A673 (cell line): ENCODE results near the gene TSPAN13.

Experiments used
- EZH2 ChIP-seq: fragments of 200-600 bp; sonication (generic); IDR thresholded peaks from 2 replicates; pipeline ENCODE4 v1.6.1; 2017; ENCODE audit warnings: borderline replicate concordance, low read depth, mild to moderate bottlenecking, mixed read lengths, antibody characterized with exemption, low read length; ENCODE audit not compliant: poor library complexity, severe bottlenecking
- TF ChIP-seq, protein P1 (sequence below): fragments of 300-800, 200-600 bp; sonication (generic); conservative IDR thresholded peaks from 2 replicates; pipeline ENCODE4 v1.5.1; 2017; ENCODE audit warnings: low read depth, mild to moderate bottlenecking, antibody characterized with exemption, low read length, moderate library complexity, mixed read lengths

DNA sequence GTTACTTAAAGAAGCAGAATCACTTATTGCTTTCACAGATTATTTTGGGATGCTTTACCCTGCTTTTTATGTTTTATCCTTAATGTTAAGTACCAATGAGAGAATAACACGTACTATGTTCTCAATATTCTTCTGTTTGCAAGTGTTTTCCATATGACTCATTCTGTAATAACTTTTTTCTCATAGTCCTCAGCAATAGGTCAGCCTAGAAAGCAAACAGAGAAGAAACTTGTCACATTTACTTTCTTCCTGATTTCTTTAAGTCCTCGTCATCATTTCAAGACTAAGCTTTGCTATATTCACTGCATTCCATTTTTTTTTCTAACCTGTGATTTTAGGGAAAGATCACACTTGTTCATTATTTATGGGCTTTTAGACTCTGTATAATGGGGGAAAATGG, 58.0 kb downstream of the TSPAN13 start:
- TF ChIP-seq, protein P1, sequence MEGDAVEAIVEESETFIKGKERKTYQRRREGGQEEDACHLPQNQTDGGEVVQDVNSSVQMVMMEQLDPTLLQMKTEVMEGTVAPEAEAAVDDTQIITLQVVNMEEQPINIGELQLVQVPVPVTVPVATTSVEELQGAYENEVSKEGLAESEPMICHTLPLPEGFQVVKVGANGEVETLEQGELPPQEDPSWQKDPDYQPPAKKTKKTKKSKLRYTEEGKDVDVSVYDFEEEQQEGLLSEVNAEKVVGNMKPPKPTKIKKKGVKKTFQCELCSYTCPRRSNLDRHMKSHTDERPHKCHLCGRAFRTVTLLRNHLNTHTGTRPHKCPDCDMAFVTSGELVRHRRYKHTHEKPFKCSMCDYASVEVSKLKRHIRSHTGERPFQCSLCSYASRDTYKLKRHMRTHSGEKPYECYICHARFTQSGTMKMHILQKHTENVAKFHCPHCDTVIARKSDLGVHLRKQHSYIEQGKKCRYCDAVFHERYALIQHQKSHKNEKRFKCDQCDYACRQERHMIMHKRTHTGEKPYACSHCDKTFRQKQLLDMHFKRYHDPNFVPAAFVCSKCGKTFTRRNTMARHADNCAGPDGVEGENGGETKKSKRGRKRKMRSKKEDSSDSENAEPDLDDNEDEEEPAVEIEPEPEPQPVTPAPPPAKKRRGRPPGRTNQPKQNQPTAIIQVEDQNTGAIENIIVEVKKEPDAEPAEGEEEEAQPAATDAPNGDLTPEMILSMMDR = no peak
- TF ChIP-seq EZH2 = no peak
